RWPE2 (cell line): ENCODE results near the gene RFK.

Experiments used
- ATAC-seq: fragments of 200-7000 bp; cut with Tn5 transposase; 3 replicates; pipeline ENCODE4 v1.9.1; 2021; ENCODE audit warnings: low read depth
- DNase-seq: peaks from one replicate; pipeline ENCODE4 v3.0.0-alpha.2; 2020; ENCODE audit warnings: low spot score
- H3K27ac ChIP-seq: fragments of 450-650 bp; 2 replicates; pipeline ENCODE4 v1.5.1; 2017; ENCODE audit warnings: mild to moderate bottlenecking; ENCODE audit not compliant: poor library complexity, severe bottlenecking
- H3K27me3 ChIP-seq: fragments of 250-450 bp; sonication (Bioruptor Pico); 2 replicates; pipeline ENCODE4 v1.5.1; 2021; ENCODE audit warnings: mild to moderate bottlenecking, moderate library complexity; ENCODE audit not compliant: insufficient read depth, poor library complexity, severe bottlenecking
- H3K36me3 ChIP-seq: fragments of 250-450 bp; sonication (Bioruptor Pico); 2 replicates; pipeline ENCODE4 v1.5.1; 2020; ENCODE audit warnings: low read depth, mild to moderate bottlenecking, moderate library complexity
- H3K4me1 ChIP-seq: fragments of 250-450 bp; sonication (Bioruptor Pico); 2 replicates; pipeline ENCODE4 v1.5.1; 2021; ENCODE audit warnings: mild to moderate bottlenecking, moderate library complexity; ENCODE audit not compliant: insufficient read depth, poor library complexity, severe bottlenecking
- H3K4me3 ChIP-seq: fragments of 250-450 bp; sonication (Bioruptor Pico); 2 replicates; pipeline ENCODE4 v1.5.1; 2021; ENCODE audit warnings: mild to moderate bottlenecking, moderate library complexity; ENCODE audit not compliant: severe bottlenecking
- H3K9me3 ChIP-seq: fragments of 250-450 bp; sonication (Bioruptor Pico); 2 replicates; pipeline ENCODE4 v1.5.1; 2021; ENCODE audit warnings: mild to moderate bottlenecking, moderate library complexity; ENCODE audit not compliant: severe bottlenecking
- CTCF ChIP-seq: fragments of 450-650 bp; IDR thresholded peaks from one replicate; pipeline ENCODE4 v1.5.1; 2017; ENCODE audit warnings: mild to moderate bottlenecking, moderate library complexity; ENCODE audit not compliant: poor library complexity, severe bottlenecking

RFK gene

DNA sequence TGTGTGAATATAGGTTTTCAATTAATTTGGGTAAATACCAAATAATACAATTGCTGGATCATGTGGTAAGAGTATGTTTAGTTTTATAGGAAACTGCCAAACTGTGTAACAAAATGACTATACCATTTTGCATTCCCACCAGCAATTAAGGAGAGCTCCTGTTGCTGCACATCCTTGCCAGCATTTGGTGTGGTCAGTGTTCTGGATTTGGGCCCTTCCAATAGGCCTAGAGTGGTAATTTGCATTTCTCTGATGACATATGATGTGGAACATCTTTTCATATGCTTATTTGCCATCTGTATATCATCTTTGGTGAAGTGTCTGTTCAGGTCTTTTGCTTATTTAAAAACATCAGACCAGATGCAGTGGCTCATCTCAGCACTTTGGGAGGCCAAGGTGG, 11.6 kb upstream of the RFK start:
- no peaks in the 10 kb centered on the region for H3K4me1 ChIP-seq

GRCh38 chr9:76405340-76405739, 11.1 kb upstream of the RFK start:
- ATAC-seq (no peak), DNase-seq (no peak)
- no peaks in the 10 kb centered on the region for H3K27me3 ChIP-seq
- H3K9me3 ChIP-seq, result no peaks in the 10 kb centered on the region
- H3K4me3 ChIP-seq, result no peak overlapping the region
- H3K4me1 ChIP-seq, result no peaks in the 10 kb centered on the region
- H3K27ac ChIP-seq, result no peak overlapping the region
- no peaks in the 10 kb centered on the region for H3K36me3 ChIP-seq
- TF ChIP-seq CTCF, result no peak

More for the DNA sequence above, 11.6 kb upstream of the RFK start:
- DNase-seq, result no peak
- H3K36me3 ChIP-seq, result no peaks in the 10 kb centered on the region
- no peak for ATAC-seq
- H3K27me3 ChIP-seq, result no peaks in the 10 kb centered on the region
- H3K27ac ChIP-seq, result no peak overlapping the region
- no peak for TF ChIP-seq CTCF
- H3K9me3 ChIP-seq, result no peaks in the 10 kb centered on the region
- H3K4me3 ChIP-seq, result no peak overlapping the region

DNA sequence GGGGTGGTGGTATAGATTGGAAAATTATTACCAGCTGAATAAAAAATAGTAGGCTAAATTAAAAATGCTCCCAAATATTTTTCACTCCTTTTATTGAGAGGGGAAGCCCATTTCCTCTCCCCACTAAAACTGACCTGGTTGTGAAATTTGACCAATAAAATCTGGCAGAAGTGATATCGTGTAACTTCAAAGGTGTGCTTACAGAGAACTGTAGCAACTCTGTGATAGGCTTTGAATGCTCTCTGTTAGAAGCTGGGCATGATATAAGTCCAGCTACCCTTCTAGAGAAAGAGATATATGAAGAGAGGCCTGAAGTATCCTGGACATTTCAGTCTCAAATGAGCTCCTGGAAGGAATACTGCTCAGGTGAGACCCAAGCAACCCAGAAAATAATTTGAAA, 10.2 kb upstream of the RFK start:
- TF ChIP-seq CTCF, result no peak
- no peak overlapping the region for H3K4me3 ChIP-seq
- H3K27me3 ChIP-seq, result no peaks in the 10 kb centered on the region
- no peak overlapping the region for H3K27ac ChIP-seq
- ATAC-seq (no peak), DNase-seq (no peak)
- no peaks in the 10 kb centered on the region for H3K4me1 ChIP-seq
- no peaks in the 10 kb centered on the region for H3K9me3 ChIP-seq
- no peaks in the 10 kb centered on the region for H3K36me3 ChIP-seq

DNA sequence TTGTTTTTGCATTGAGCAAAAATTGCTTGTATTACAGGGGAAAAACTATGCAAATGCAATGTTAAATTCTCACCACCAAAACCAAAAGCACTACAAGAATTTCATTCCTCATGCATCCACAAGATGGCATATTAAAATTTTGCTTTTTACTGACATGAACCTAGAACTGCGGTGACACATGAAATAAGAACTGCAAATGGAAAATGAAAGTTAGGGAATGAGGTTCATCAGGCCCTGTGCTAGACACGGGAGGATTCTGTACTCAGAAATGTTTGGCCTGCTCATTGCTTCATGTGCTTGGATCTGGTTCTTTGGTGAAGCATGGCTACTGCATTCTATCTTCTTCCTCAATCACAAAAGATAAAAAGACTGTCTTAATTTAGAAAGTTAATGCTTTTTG, 9.1 kb upstream of the RFK start:
- no peaks in the 10 kb centered on the region for H3K27me3 ChIP-seq
- peak; percentile 85 for ATAC-seq
- no peak for DNase-seq
- H3K36me3 ChIP-seq, result no peaks in the 10 kb centered on the region
- no peak overlapping the region for H3K4me3 ChIP-seq
- no peaks in the 10 kb centered on the region for H3K4me1 ChIP-seq
- no peaks in the 10 kb centered on the region for H3K9me3 ChIP-seq
- TF ChIP-seq CTCF, result peak; percentile 65
- no peak overlapping the region for H3K27ac ChIP-seq

- Histone ChIP-seq H3K27me3 (no peaks in the 10 kb centered on the region), H3K9me3 (no peaks in the 10 kb centered on the region), H3K4me3 (no peak overlapping the region), H3K36me3 (no peaks in the 10 kb centered on the region), H3K4me1 (no peaks in the 10 kb centered on the region), H3K27ac (no peak overlapping the region)
- DNase-seq (no peak), ATAC-seq (0 out of 3 replicates have a peak, but pooled peaks have one; percentile 24)
- no peak for TF ChIP-seq CTCF
These were observed 7.5 kb upstream of the RFK start for GRCh38 chr9:76401580-76402354.
